Measurements from ENCODE around the gene HMGA1.

DNA sequence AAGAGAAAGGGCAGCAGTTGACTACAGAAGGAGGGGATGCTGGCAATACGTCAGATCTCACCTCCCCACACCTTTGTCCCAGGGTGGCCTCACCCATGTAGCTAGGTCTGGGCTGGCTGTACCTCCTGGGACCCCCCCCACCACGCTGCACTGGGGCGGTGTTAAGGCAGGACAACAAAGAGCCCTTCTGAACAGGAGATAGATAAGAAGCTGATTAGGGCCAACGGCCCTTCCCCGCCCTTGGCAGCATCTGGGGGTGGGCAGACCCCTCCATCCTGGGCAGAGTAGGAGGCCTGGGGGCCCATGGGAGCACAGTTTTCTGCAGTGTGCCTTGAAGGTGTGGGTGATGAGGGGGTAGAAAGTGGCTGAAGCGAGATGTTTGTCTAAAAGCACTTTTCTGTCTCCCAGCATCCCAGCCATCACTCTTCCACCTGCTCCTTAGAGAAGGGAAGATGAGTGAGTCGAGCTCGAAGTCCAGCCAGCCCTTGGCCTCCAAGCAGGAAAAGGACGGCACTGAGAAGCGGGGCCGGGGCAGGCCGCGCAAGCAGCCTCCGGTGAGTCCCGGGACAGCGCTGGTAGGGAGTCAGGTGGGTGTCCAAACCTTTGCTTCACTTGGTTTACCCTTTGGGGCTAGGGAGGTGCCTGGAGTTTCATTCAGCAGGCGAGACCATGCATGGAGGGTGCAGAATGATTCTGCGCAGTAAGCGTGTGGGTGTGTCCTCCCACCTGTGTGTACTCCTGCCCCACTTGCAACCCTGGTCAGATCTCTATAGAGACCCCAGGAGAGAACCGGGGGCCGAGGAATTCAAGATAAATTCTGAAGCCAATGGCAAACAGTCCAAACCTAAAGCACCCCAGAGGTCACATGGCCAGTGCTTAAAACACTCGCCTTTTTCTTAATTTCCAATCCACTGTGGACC, 3.9 kb downstream of the HMGA1 start:
- TF ChIP-seq YY1 (IDR thresholded peaks at IDR 0.05; ENCODE audit: low read depth), result no peak
- TF ChIP-seq FOXM1 (IDR thresholded peaks at IDR 0.05; ENCODE audit: borderline replicate concordance, low read depth), result no peak
- no peak for TF ChIP-seq TCF12 (IDR thresholded peaks at IDR 0.05; ENCODE audit: low read depth)
- no peak for TF ChIP-seq CEBPB (IDR thresholded peaks at IDR 0.05)
- TF ChIP-seq CREB1 (IDR thresholded peaks at IDR 0.05; ENCODE audit: low read depth), result no peak
- no peak for TF ChIP-seq NFIC (IDR thresholded peaks at IDR 0.05)
- no peak for TF ChIP-seq EP300 (IDR thresholded peaks at IDR 0.05; ENCODE audit: borderline replicate concordance)
- no peak for TF ChIP-seq RAD21 (IDR thresholded peaks at IDR 0.05; ENCODE audit: low read depth)
- TF ChIP-seq REST (IDR thresholded peaks at IDR 0.05; ENCODE audit: low read depth), result no peak
- TF ChIP-seq EGR1 (IDR thresholded peaks at IDR 0.05), result no peak
- TF ChIP-seq TAF1 (IDR thresholded peaks at IDR 0.05; ENCODE audit: low read depth), result no peak
